GM23338 (cell line): ENCODE measurements around the gene PDE4D. TPM values are rescaled to one million over a fixed set of nuclear protein-coding genes. Genes with fewer than 3 reads are reported as not detected.

Experiments used
- ATAC-seq: fragments of 200-7000 bp; cut with Tn5 transposase; 3 replicates; pipeline ENCODE4 v1.9.1; 2020
- DNase-seq: peaks from one replicate; pipeline ENCODE4 v3.0.0-alpha.2; 2015; ENCODE audit warnings: low spot score
- H2AFZ ChIP-seq: fragments of 200-600 bp; sonication (generic); 2 replicates; pipeline ENCODE4 v1.8.0; 2016; ENCODE audit warnings: antibody characterized with exemption, mild to moderate bottlenecking, moderate library complexity
- H3F3A ChIP-seq: fragments of 200-600 bp; sonication (generic); replicated peaks from 2 replicates; pipeline ENCODE4 v1.8.0; 2017; ENCODE audit warnings: antibody characterized with exemption, mixed run types, low read depth
- H3K27ac ChIP-seq: fragments of 200-600 bp; sonication (generic); 2 replicates; pipeline ENCODE4 v1.6.1; 2016; ENCODE audit warnings: low read depth
- H3K27me3 ChIP-seq: fragments of 200-600 bp; sonication (generic); 2 replicates; pipeline ENCODE4 v1.8.0; 2016; ENCODE audit warnings: mild to moderate bottlenecking, mixed run types, moderate library complexity; ENCODE audit not compliant: insufficient read depth
- H3K36me3 ChIP-seq: fragments of 200-600 bp; sonication (generic); 2 replicates; pipeline ENCODE4 v1.8.0; 2016; ENCODE audit warnings: mild to moderate bottlenecking; ENCODE audit not compliant: insufficient read depth
- H3K4me1 ChIP-seq: fragments of 200-600 bp; sonication (generic); 2 replicates; pipeline ENCODE4 v1.8.0; 2016; ENCODE audit warnings: mild to moderate bottlenecking, moderate library complexity; ENCODE audit not compliant: insufficient read depth
- H3K4me2 ChIP-seq: fragments of 200-600 bp; sonication (generic); 2 replicates; pipeline ENCODE4 v1.7.1; 2017; ENCODE audit warnings: mixed run types
- H3K4me3 ChIP-seq: fragments of 200-600 bp; sonication (generic); 2 replicates; pipeline ENCODE4 v1.6.1; 2016; ENCODE audit warnings: mixed run types
- H3K79me2 ChIP-seq: fragments of 200-600 bp; sonication (generic); replicated peaks from 2 replicates; pipeline ENCODE4 v1.8.0; 2017; ENCODE audit warnings: mild to moderate bottlenecking; ENCODE audit not compliant: insufficient read depth
- H3K9me2 ChIP-seq: fragments of 200-600 bp; sonication (generic); 2 replicates; pipeline ENCODE4 v1.8.0; 2017; ENCODE audit not compliant: insufficient read depth
- H4K20me1 ChIP-seq: fragments of 200-600 bp; sonication (generic); replicated peaks from 2 replicates; pipeline ENCODE4 v1.8.0; 2017; ENCODE audit warnings: mild to moderate bottlenecking; ENCODE audit not compliant: insufficient read depth
- H3K27ac Mint-ChIP-seq: 2 replicates; pipeline ENCODE4 v1.8.0; 2020; ENCODE audit warnings: inconsistent platforms, mild to moderate bottlenecking, moderate library complexity, mixed read lengths
- H3K27me3 Mint-ChIP-seq: 3 replicates; pipeline ENCODE4 v1.8.0; 2022; ENCODE audit warnings: low read depth, mild to moderate bottlenecking, moderate library complexity, mixed read lengths, inconsistent platforms; ENCODE audit not compliant: insufficient read depth, poor library complexity
- H3K36me3 Mint-ChIP-seq: 3 replicates; pipeline ENCODE4 v1.8.0; 2021; ENCODE audit warnings: low read depth, mild to moderate bottlenecking, inconsistent platforms, moderate library complexity, mixed read lengths
- H3K4me1 Mint-ChIP-seq: 3 replicates; pipeline ENCODE4 v1.8.0; 2020; ENCODE audit warnings: mild to moderate bottlenecking, inconsistent platforms, mixed read lengths
- H3K4me3 Mint-ChIP-seq: 3 replicates; pipeline ENCODE4 v1.8.0; 2021; ENCODE audit warnings: moderate library complexity, mild to moderate bottlenecking, inconsistent platforms, mixed read lengths
- H3K9me3 Mint-ChIP-seq: 3 replicates; pipeline ENCODE4 v1.8.0; 2020; ENCODE audit warnings: moderate library complexity, mild to moderate bottlenecking, inconsistent platforms, mixed read lengths
- EZH2 ChIP-seq: fragments of 200-600 bp; sonication (generic); IDR thresholded peaks from one replicate; pipeline ENCODE4 v1.8.0; 2017; ENCODE audit warnings: antibody characterized with exemption, mild to moderate bottlenecking, low read depth; ENCODE audit not compliant: unreplicated experiment
- JUNB ChIP-seq: IDR thresholded peaks from one replicate; pipeline ENCODE4 v1.6.1; 2016; ENCODE audit warnings: antibody characterized with exemption; ENCODE audit not compliant: unreplicated experiment
- NANOG ChIP-seq: IDR thresholded peaks from 2 replicates; pipeline ENCODE4 v1.6.1; 2016; ENCODE audit warnings: antibody characterized with exemption, borderline replicate concordance
- POLR2AphosphoS5 ChIP-seq: IDR thresholded peaks from 2 replicates; pipeline ENCODE4 v1.6.1; 2016; ENCODE audit warnings: antibody characterized with exemption, low read depth
- STAT1 ChIP-seq: IDR thresholded peaks from one replicate; pipeline ENCODE4 v1.6.1; 2016; ENCODE audit warnings: antibody characterized with exemption; ENCODE audit not compliant: unreplicated experiment
- ZNF114 ChIP-seq: fragments of 250-450 bp; sonication (Bioruptor Pico); IDR thresholded peaks from 2 replicates; pipeline ENCODE4 v1.5.0; 2020; ENCODE audit warnings: mild to moderate bottlenecking, moderate library complexity
- ZNF331 ChIP-seq: fragments of 250-450 bp; sonication (Bioruptor Pico); IDR thresholded peaks from 2 replicates; pipeline ENCODE4 v1.5.0; 2020; ENCODE audit warnings: low read depth, mild to moderate bottlenecking, moderate library complexity
- ZNF462 ChIP-seq: fragments of 250-450 bp; sonication (Bioruptor Pico); IDR thresholded peaks from 2 replicates; pipeline ENCODE4 v1.5.0; 2020; ENCODE audit warnings: mild to moderate bottlenecking, moderate library complexity
- polyA plus RNA-seq: library from polyadenylated mRNA; unstranded; fragments of >200 nt; fragmentation: Nextera tagmentation; extraction: Ambion mirVana; gene quantifications from 2 replicates; pipeline ENCODE4 v1.2.1, GENCODE V29; 2016
- total RNA-seq: library from RNA; depleted of rRNA; stranded (reverse); fragments of >200 nt; shearing (Covaris generic); gene quantifications from 2 replicates; pipeline ENCODE4 v1.2.3, GENCODE V29; 2014

PDE4D gene
- total and polyA plus RNA-seq, 2 experiments from 2014 or later: 2.1 to 4.7 TPM

- TF ChIP-seq ZNF462: no peak
- no peak for TF ChIP-seq ZNF331 (CRISPR knock-in tag)
- no peak for TF ChIP-seq NANOG
- TF ChIP-seq JUNB: no peak
- TF ChIP-seq EZH2: no peak
- no peak for TF ChIP-seq STAT1
- no peak for TF ChIP-seq POLR2AphosphoS5
- no peak for TF ChIP-seq ZNF114 (CRISPR knock-in tag)
Measured at GRCh38 chr5:59341155-59341554, 552.4 kb downstream of the PDE4D start (continued).

GRCh38 chr5:59340637-59341036 lies 552.9 kb downstream of the PDE4D start:
- Mint-ChIP-seq H3K27ac (no peak overlapping the region), H3K27me3 (no peaks in the 10 kb centered on the region), H3K36me3 (no peaks in the 10 kb centered on the region), H3K4me3 (no peak overlapping the region), H3K4me1 (no peaks in the 10 kb centered on the region), H3K9me3 (no peaks in the 10 kb centered on the region)
- DNase-seq (no peak), ATAC-seq (no peak)
- no peaks in the 10 kb centered on the region for H3K79me2 ChIP-seq
- no peak overlapping the region for H2AFZ ChIP-seq
- no peaks in the 10 kb centered on the region for H3K4me1 ChIP-seq
- no peak overlapping the region for H3K4me2 ChIP-seq
- H3K4me3 ChIP-seq: no peak overlapping the region
- TF ChIP-seq ZNF462: no peak
- no peaks in the 10 kb centered on the region for H3F3A ChIP-seq
- no peaks in the 10 kb centered on the region for H3K27me3 ChIP-seq
- H3K36me3 ChIP-seq: no peaks in the 10 kb centered on the region
- H4K20me1 ChIP-seq: no peaks in the 10 kb centered on the region
- H3K27ac ChIP-seq: no peak overlapping the region
- no peaks in the 10 kb centered on the region for H3K9me2 ChIP-seq
